MM.1S (cell line): ENCODE measurements around the gene C3orf18.
A peak's percentile ranks its signal among the peaks of the same experiment; 100 is the strongest.

Experiments
- DNase-seq: peaks from one replicate; pipeline ENCODE4 v3.0.0-alpha.2; 2015
- H2AFZ ChIP-seq: fragments of 300-600 bp; sonication (generic); 2 replicates; pipeline ENCODE4 v1.6.0; 2016; ENCODE audit warnings: antibody characterized with exemption, low read length
- H3F3A ChIP-seq: fragments of 300-600 bp; sonication (generic); 2 replicates; pipeline ENCODE4 v1.6.1; 2016; ENCODE audit warnings: mild to moderate bottlenecking, antibody characterized with exemption, low read length, moderate library complexity, mixed read lengths; ENCODE audit not compliant: insufficient read depth
- H3K27ac ChIP-seq: fragments of 300-600 bp; sonication (generic); 2 replicates; pipeline ENCODE4 v1.5.1; 2016; ENCODE audit warnings: mild to moderate bottlenecking, low read length
- H3K27me3 ChIP-seq: fragments of 300-600 bp; sonication (generic); replicated peaks from 2 replicates; pipeline ENCODE4 v1.6.0; 2016; ENCODE audit warnings: low read length; ENCODE audit not compliant: insufficient read depth
- H3K36me3 ChIP-seq: fragments of 300-600 bp; sonication (generic); replicated peaks from 2 replicates; pipeline ENCODE4 v1.6.1; 2016; ENCODE audit warnings: mild to moderate bottlenecking, low read length, mixed read lengths; ENCODE audit not compliant: insufficient read depth
- H3K4me1 ChIP-seq: fragments of 300-600 bp; sonication (generic); 2 replicates; pipeline ENCODE4 v1.6.1; 2016; ENCODE audit warnings: low read length, mixed read lengths
- H3K4me2 ChIP-seq: fragments of 300-600 bp; sonication (generic); 2 replicates; pipeline ENCODE4 v1.6.0; 2016; ENCODE audit warnings: low read depth, low read length
- H3K4me3 ChIP-seq: fragments of 300-600 bp; sonication (generic); 2 replicates; pipeline ENCODE4 v1.5.1; 2016; ENCODE audit warnings: low read length, mixed read lengths
- H3K79me2 ChIP-seq: fragments of 300-600 bp; sonication (generic); 2 replicates; pipeline ENCODE4 v1.6.1; 2016; ENCODE audit warnings: mixed run types, low read length, mixed read lengths
- H3K9ac ChIP-seq: fragments of 300-600 bp; sonication (generic); 2 replicates; pipeline ENCODE4 v1.6.1; 2016; ENCODE audit warnings: low read length, mixed read lengths
- H3K9me2 ChIP-seq: fragments of 300-600 bp; sonication (generic); replicated peaks from 2 replicates; pipeline ENCODE4 v1.6.1; 2016; ENCODE audit warnings: mild to moderate bottlenecking, low read length, mixed read lengths; ENCODE audit not compliant: insufficient read depth
- H3K9me3 ChIP-seq: fragments of 300-600 bp; sonication (generic); replicated peaks from 2 replicates; pipeline ENCODE4 v1.6.1; 2016; ENCODE audit warnings: mild to moderate bottlenecking, low read length, mixed read lengths; ENCODE audit not compliant: insufficient read depth
- H4K20me1 ChIP-seq: fragments of 300-600 bp; sonication (generic); 2 replicates; pipeline ENCODE4 v1.6.1; 2016; ENCODE audit warnings: mild to moderate bottlenecking, low read length, moderate library complexity, mixed read lengths; ENCODE audit not compliant: insufficient read depth
- CTCF ChIP-seq: fragments of 300-600 bp; sonication (generic); IDR thresholded peaks from 2 replicates; pipeline ENCODE4 v1.5.1; 2016; ENCODE audit warnings: antibody characterized with exemption, low read length, mixed read lengths
- EZH2 ChIP-seq: fragments of 300-600 bp; sonication (generic); optimal IDR thresholded peaks from 2 replicates; pipeline ENCODE3; 2017; ENCODE audit warnings: low read depth, mild to moderate bottlenecking, antibody characterized with exemption, low read length, mixed read lengths
- EZH2phosphoT487 ChIP-seq: fragments of 300-600 bp; sonication (generic); IDR thresholded peaks from 2 replicates; pipeline ENCODE4 v1.6.1; 2018; ENCODE audit warnings: antibody characterized with exemption, low read length

C3orf18 gene

GRCh38 chr3:50523279-50523811, 44.2 kb downstream of the C3orf18 start:
- H3K36me3 ChIP-seq: no peaks in the 10 kb centered on the region
- TF ChIP-seq CTCF (no peak), EZH2phosphoT487 (no peak), EZH2 (no peak)
- H3K79me2 ChIP-seq: no peaks in the 10 kb centered on the region
- no peak overlapping the region for H3K9ac ChIP-seq
- no peaks in the 10 kb centered on the region for H4K20me1 ChIP-seq
- H3K27ac ChIP-seq: no peak overlapping the region
- H3K27me3 ChIP-seq: peaks cover 60% of the 10 kb centered on the region
- no peak overlapping the region for H2AFZ ChIP-seq
- H3K9me3 ChIP-seq: no peaks in the 10 kb centered on the region
- no peak for DNase-seq
- H3K9me2 ChIP-seq: no peaks in the 10 kb centered on the region
- H3K4me1 ChIP-seq: peaks cover 4% of the 10 kb centered on the region; the same call in 1 of the 2 replicates
- H3K4me3 ChIP-seq: no peak overlapping the region
- H3K4me2 ChIP-seq: no peak overlapping the region
- no peaks in the 10 kb centered on the region for H3F3A ChIP-seq

GRCh38 chr3:50521572-50521971, 46.0 kb downstream of the C3orf18 start:
- Histone ChIP-seq H3K27ac (no peak overlapping the region), H3F3A (no peaks in the 10 kb centered on the region), H3K4me3 (no peak overlapping the region), H3K9me2 (no peaks in the 10 kb centered on the region), H3K9me3 (no peaks in the 10 kb centered on the region), H4K20me1 (no peaks in the 10 kb centered on the region), H3K36me3 (no peaks in the 10 kb centered on the region), H3K9ac (no peak overlapping the region), H2AFZ (no peak overlapping the region), H3K4me2 (no peak overlapping the region), H3K27me3 (peaks cover 72% of the 10 kb centered on the region), H3K4me1 (peaks cover 4% of the 10 kb centered on the region; the same call in 1 of the 2 replicates), H3K79me2 (no peaks in the 10 kb centered on the region)
- no peak for TF ChIP-seq EZH2
- no peak for DNase-seq

- Histone ChIP-seq H3K79me2 (no peaks in the 10 kb centered on the region), H3F3A (no peaks in the 10 kb centered on the region), H3K4me3 (no peak overlapping the region), H2AFZ (no peak overlapping the region), H4K20me1 (no peaks in the 10 kb centered on the region), H3K9me2 (no peaks in the 10 kb centered on the region), H3K9me3 (no peaks in the 10 kb centered on the region), H3K36me3 (no peaks in the 10 kb centered on the region), H3K27me3 (peaks cover 76% of the 10 kb centered on the region), H3K4me1 (peaks cover 2% of the 10 kb centered on the region; the same call in 1 of the 2 replicates), H3K9ac (no peak overlapping the region), H3K4me2 (no peak overlapping the region), H3K27ac (no peak overlapping the region)
- TF ChIP-seq CTCF (no peak), EZH2phosphoT487 (no peak)
- DNase-seq: no peak
These were observed 46.7 kb downstream of the C3orf18 start for GRCh38 chr3:50520849-50521248.

- H3K79me2 ChIP-seq: no peaks in the 10 kb centered on the region
- no peak overlapping the region for H3K9ac ChIP-seq
- no peaks in the 10 kb centered on the region for H3K9me3 ChIP-seq
- DNase-seq: peak; percentile 54
- H2AFZ ChIP-seq: no peak overlapping the region
- no peaks in the 10 kb centered on the region for H3K36me3 ChIP-seq
- peaks cover 81% of the 10 kb centered on the region for H3K27me3 ChIP-seq
- no peak overlapping the region for H3K4me2 ChIP-seq
- no peak overlapping the region for H3K4me3 ChIP-seq
- no peaks in the 10 kb centered on the region for H3K4me1 ChIP-seq
- TF ChIP-seq EZH2phosphoT487: no peak
- no peak for TF ChIP-seq EZH2
- peak; percentile 89 for TF ChIP-seq CTCF
- no peaks in the 10 kb centered on the region for H4K20me1 ChIP-seq
- H3F3A ChIP-seq: no peaks in the 10 kb centered on the region
- H3K27ac ChIP-seq: no peak overlapping the region
- no peaks in the 10 kb centered on the region for H3K9me2 ChIP-seq
These were observed 48.0 kb downstream of the C3orf18 start for GRCh38 chr3:50519471-50520089.
